HG02970 (cell line): ENCODE data around the gene SAXO2.
"Not testable (repeated sequence)": the region's sequence is repeated elsewhere in the genome, so short reads cannot be mapped to it uniquely, and the experiment has no call there.

Experiments
- ATAC-seq: cut with Tn5 transposase; IDR thresholded peaks from one replicate; pipeline ENCODE4 v1.9.1; 2021; ENCODE audit warnings: mild to moderate bottlenecking, moderate library complexity, moderate number of reproducible peaks; ENCODE audit not compliant: unreplicated experiment, low FRiP score

SAXO2 gene

GRCh38 chr15:82312586-82313349 is 50.1 kb downstream of the SAXO2 start:
- ATAC-seq, result no peak

- no peak for ATAC-seq
Measured at GRCh38 chr15:82313446-82313845, 50.8 kb downstream of the SAXO2 start.

- not testable (repeated sequence) for ATAC-seq
Measured at GRCh38 chr15:82313951-82314768, 51.5 kb downstream of the SAXO2 start.

GRCh38 chr15:82314769-82315518 is 52.3 kb downstream of the SAXO2 start:
- no peak for ATAC-seq

- ATAC-seq, result no peak
Measured at GRCh38 chr15:82315519-82316246, 53.1 kb downstream of the SAXO2 start.

GRCh38 chr15:82316247-82317090 is 53.9 kb downstream of the SAXO2 start:
- ATAC-seq, result not testable (repeated sequence)

- ATAC-seq, result no peak
Measured at GRCh38 chr15:82317091-82317489, 54.5 kb downstream of the SAXO2 start.

GRCh38 chr15:82317516-82317915 is 54.9 kb downstream of the SAXO2 start:
- ATAC-seq, result not testable (repeated sequence)

GRCh38 chr15:82318281-82318680 is 55.7 kb downstream of the SAXO2 start:
- ATAC-seq, result not testable (repeated sequence)

GRCh38 chr15:82319522-82320278 is 57.1 kb downstream of the SAXO2 start:
- not testable (repeated sequence) for ATAC-seq

GRCh38 chr15:82320861-82321260 is 58.2 kb downstream of the SAXO2 start:
- ATAC-seq, result not testable (repeated sequence)

- not testable (repeated sequence) for ATAC-seq
Measured at GRCh38 chr15:82322488-82322887, 59.9 kb downstream of the SAXO2 start.

- ATAC-seq, result not testable (repeated sequence)
Measured at GRCh38 chr15:82324831-82325230, 62.2 kb downstream of the SAXO2 start.

- not testable (repeated sequence) for ATAC-seq
Measured at GRCh38 chr15:82325646-82326045, 63.0 kb downstream of the SAXO2 start.

- ATAC-seq, result not testable (repeated sequence)
Measured at GRCh38 chr15:82326896-82327295, 64.3 kb downstream of the SAXO2 start.

GRCh38 chr15:82327372-82327771 is 64.8 kb downstream of the SAXO2 start:
- not testable (repeated sequence) for ATAC-seq

GRCh38 chr15:82329039-82329438 is 66.4 kb downstream of the SAXO2 start:
- not testable (repeated sequence) for ATAC-seq

- not testable (repeated sequence) for ATAC-seq
Measured at GRCh38 chr15:82330921-82331320, 68.3 kb downstream of the SAXO2 start.
